HepG2 (cell line): ENCODE data around the gene TBCD. TPM values are rescaled to one million over a fixed set of nuclear protein-coding genes. Genes with fewer than 3 reads are reported as not detected.
A peak's percentile ranks its signal among the peaks of the same experiment; 100 is the strongest.

Experiments used
- ATAC-seq: fragments of 200-7000 bp; cut with Tn5 transposase; 3 replicates; pipeline ENCODE4 v1.9.1; 2020; ENCODE audit warnings: mild to moderate bottlenecking, moderate library complexity
- BruUV-seq: library from RNA; stranded (reverse); fragments of 400-500 nt; replicated peaks from 2 replicates; lab custom pipeline; 2021; lab: Mats Ljungman, UMichigan
- CTCF ChIA-PET: fragments of 300-600 bp; formaldehyde crosslinking; extraction: SDS; loops from one replicate; lab custom pipeline; 2021; ENCODE audit warnings: low total read pairs, inconsistent platforms, low intra/inter-chr PET ratio; lab: Yijun Ruan, JAX
- POLR2A ChIA-PET: fragments of 350-600 bp; sonication (Branson Sonifier 250); formaldehyde crosslinking; loops from one replicate; lab custom pipeline; 2020; ENCODE audit warnings: antibody characterized with exemption, inconsistent platforms; lab: Yijun Ruan, JAX
- DNase-seq: peaks from one replicate; pipeline ENCODE4 v3.0.0-alpha.2; 2015; ENCODE audit warnings: low spot score
- FAIRE-seq: peaks from 3 replicates; lab custom pipeline; 2011; peaks lifted over from hg19 to GRCh38; lab: Jason Lieb, UNC
- H2AFZ ChIP-seq: one replicate; pipeline ENCODE4 v1.6.1; 2011; ENCODE audit warnings: low read length, inconsistent platforms
- H3K27ac ChIP-seq: fragments of 300-600 bp; 3 replicates; pipeline ENCODE4 v1.8.0; 2011; ENCODE audit warnings: mixed run types, mild to moderate bottlenecking, mixed read lengths, low read length, inconsistent platforms; ENCODE audit not compliant: insufficient read depth; ENCODE audit errors: extremely low read length
- H3K27me3 ChIP-seq, 2 experiments: fragments of 200-600 bp in 1 of 2; 2 replicates in 1 of 2; 3 replicates in 1 of 2; pipeline versions ENCODE4 v1.6.0 to v1.8.0; 2011; ENCODE audit warnings: low read length in 2 of 2, mild to moderate bottlenecking in 2 of 2, moderate library complexity in 2 of 2, inconsistent platforms in 1 of 2; ENCODE audit not compliant: insufficient read depth in 2 of 2, control insufficient read depth in 1 of 2
- H3K36me3 ChIP-seq, 2 experiments: fragments of 200-600 bp in 1 of 2; replicated peaks in 1 of 2; 2 replicates in 1 of 2; 3 replicates in 1 of 2; pipeline versions ENCODE4 v1.5.1 to v1.8.0; 2011; ENCODE audit warnings: low read length in 2 of 2, inconsistent platforms in 1 of 2; ENCODE audit not compliant: insufficient read depth in 2 of 2, control insufficient read depth in 1 of 2
- H3K4me1 ChIP-seq: 2 replicates; pipeline ENCODE4 v1.5.1; 2012; ENCODE audit warnings: low read length, inconsistent platforms; ENCODE audit not compliant: insufficient read depth
- H3K4me2 ChIP-seq: 2 replicates; pipeline ENCODE4 v1.6.0; 2011; ENCODE audit warnings: low read depth, low read length, inconsistent platforms
- H3K4me3 ChIP-seq, 3 experiments: fragments of 200-600 bp in 1 of 3; sonication (generic), shearing (Covaris generic) in 1 of 3; replicated peaks in 1 of 3; 2 replicates each; pipeline ENCODE4 v1.5.1; 2011 to 2016; ENCODE audit warnings: low read length in 3 of 3, inconsistent platforms in 2 of 3, low read depth in 2 of 3, mild to moderate bottlenecking in 2 of 3, control low read depth in 1 of 3, mixed read lengths in 1 of 3; ENCODE audit not compliant: insufficient read depth in 1 of 3
- H3K79me2 ChIP-seq: one replicate; pipeline ENCODE4 v1.6.1; 2011; ENCODE audit warnings: low read length, inconsistent platforms; ENCODE audit not compliant: insufficient read depth
- H3K9ac ChIP-seq: 2 replicates; pipeline ENCODE4 v1.6.0; 2011; ENCODE audit warnings: mild to moderate bottlenecking, low read depth, low read length, inconsistent platforms; ENCODE audit not compliant: insufficient read depth
- H3K9me3 ChIP-seq: 2 replicates; pipeline ENCODE4 v1.5.1; 2012; ENCODE audit warnings: mild to moderate bottlenecking, low read length
- H4K20me1 ChIP-seq: 2 replicates; pipeline ENCODE4 v1.6.0; 2011; ENCODE audit warnings: inconsistent platforms, mild to moderate bottlenecking, low read length, moderate library complexity; ENCODE audit not compliant: insufficient read depth
- AGO2 ChIP-seq: fragments of 200-400 bp; formaldehyde crosslinking; optimal IDR thresholded peaks from 2 replicates; pipeline ENCODE3; 2017; ENCODE audit warnings: mild to moderate bottlenecking, low read depth, low read length, moderate library complexity
- CCDC6 ChIP-seq: sonication (generic); formaldehyde crosslinking; IDR thresholded peaks from 2 replicates; pipeline ENCODE4 v1.8.1; 2022; ENCODE audit warnings: mild to moderate bottlenecking, missing genetic modification reagents, moderate library complexity
- NR0B2 ChIP-seq: sonication (generic); formaldehyde crosslinking; IDR thresholded peaks from 2 replicates; pipeline ENCODE4 v1.4.0; 2020; ENCODE audit warnings: mild to moderate bottlenecking, missing genetic modification reagents
- PAWR ChIP-seq: sonication (generic); formaldehyde crosslinking; IDR thresholded peaks from 2 replicates; pipeline ENCODE4 v1.4.0; 2020; ENCODE audit warnings: missing genetic modification reagents, mild to moderate bottlenecking, borderline replicate concordance
- SYNCRIP ChIP-seq: fragments of 200-400 bp; formaldehyde crosslinking; IDR thresholded peaks from 2 replicates; pipeline ENCODE4 v1.6.1; 2018; ENCODE audit warnings: mild to moderate bottlenecking, low read depth, low read length; ENCODE audit not compliant: insufficient read depth
- TCF12 ChIP-seq, 2 experiments: fragments of 450-650 bp in 1 of 2; sonication (generic) in 1 of 2; formaldehyde crosslinking in 1 of 2; IDR thresholded peaks; 2 replicates each; pipeline versions ENCODE4 v1.6.1 to v1.8.0; 2017 to 2022; ENCODE audit warnings: antibody characterized with exemption in 1 of 2, mild to moderate bottlenecking in 1 of 2, missing genetic modification reagents in 1 of 2, moderate library complexity in 1 of 2
- ZNF629 ChIP-seq: sonication (generic); formaldehyde crosslinking; conservative IDR thresholded peaks from 2 replicates; pipeline ENCODE4 v1.5.0; 2020; ENCODE audit warnings: missing genetic modification reagents
- WGBS: methylation state at CpG from one replicate; pipeline ENCODE4 v1.1.6; 2017; ENCODE audit warnings: low lambda C conversion rate; 5-methylcytosine and 5-hydroxymethylcytosine counted together
- in situ Hi-C: cut with HindIII; loops from 2 replicates; pipeline ENCODE4 v1.10.0; 2017; ENCODE audit warnings: low pct_unique_long_range_greater_than_20kb; ENCODE audit not compliant: extremely low pct_ligation_motif_present
- intact Hi-C: fragments of 100-400 bp; cut with micrococcal nuclease; formaldehyde crosslinking; loops from one replicate; pipeline ENCODE4 v1.10.0; 2022; ENCODE audit not compliant: unreplicated experiment
- polyA plus RNA-seq, 8 experiments: library from polyadenylated mRNA; depleted of rRNA in 3 of 8; stranded (reverse) in 7 of 8; unstranded in 1 of 8; fragments of >200 nt; fragmentation: Illumina TruSeq in 4 of 8; extraction: Trizol in 4 of 8; gene quantifications; 2 replicates each; pipeline versions ENCODE4 v1.2.1 to v1.2.3, GENCODE V29; 2011 to 2016; ENCODE audit warnings: low read depth in 4 of 8, missing spikeins in 1 of 8, mixed read lengths in 1 of 8; ENCODE audit not compliant: insufficient read depth in 1 of 8
- total RNA-seq, 5 experiments: library from RNA; depleted of rRNA; stranded (reverse); fragments of >200 nt; fragmentation: Illumina TruSeq; extraction: Trizol; gene quantifications; 2 replicates each; pipeline ENCODE4 v1.2.3, GENCODE V29; 2016; ENCODE audit warnings: low read depth in 1 of 5

Gene TBCD
- total and polyA plus RNA-seq, 2 of the 13 experiments (the other 11 are each of a cell fraction or from before 2014, with no cell fraction given): 33.9 to 54.8 TPM

GRCh38 chr17:82974136-82974952 is 222.5 kb downstream of the TBCD start:
- POLR2A ChIA-PET: no interaction called here
- Histone ChIP-seq H2AFZ (no peak overlapping the region), H3K4me1 (peaks cover under 1% of the 10 kb centered on the region), H3K4me3 (no peak overlapping the region), H3K79me2 (no peaks in the 10 kb centered on the region), H3K9me3 (no peaks in the 10 kb centered on the region), H3K36me3 (peaks cover 0 to 1% of the 10 kb centered on the region in 2 experiments; a peak in 2 of 5 replicates), H3K27ac (no peak overlapping the region), H4K20me1 (no peaks in the 10 kb centered on the region), H3K4me2 (no peak overlapping the region), H3K27me3 (no peaks in the 10 kb centered on the region), H3K9ac (no peak overlapping the region)
- FAIRE-seq (no peak), ATAC-seq (peak; percentile 49), DNase-seq (no peak)
- CTCF ChIA-PET: no interaction called here
- TF ChIP-seq SYNCRIP: no peak
- TF ChIP-seq ZNF629 (CRISPR knock-in tag): no peak
- TF ChIP-seq NR0B2 (CRISPR knock-in tag): no peak
- TF ChIP-seq TCF12 (IDR thresholded peaks at IDR 0.05): no peak
- no peak for TF ChIP-seq TCF12 (CRISPR knock-in tag; IDR thresholded peaks at IDR 0.05)
- TF ChIP-seq PAWR (CRISPR knock-in tag): no peak
- no peak for TF ChIP-seq CCDC6 (CRISPR knock-in tag)
- peak; percentile 23 for TF ChIP-seq AGO2
- BruUV-seq: no TSS peak
- WGBS: 98% methylated on average over 18 of the region's 28 CpGs
- intact Hi-C loops: no loop called here
- in situ Hi-C loops: no loop called here
